K562 (cell line): ENCODE data around the gene NAV2. TPM values are rescaled to one million over a fixed set of nuclear protein-coding genes. Genes with fewer than 3 reads are reported as not detected.

ENCODE experiments used
- ATAC-seq: fragments of 200-7000 bp; cut with Tn5 transposase; 3 replicates; pipeline ENCODE4 v1.9.1; 2020; ENCODE audit warnings: moderate library complexity
- BruUV-seq: library from RNA; stranded (reverse); fragments of 400-500 nt; replicated peaks from 2 replicates; lab custom pipeline; 2021; lab: Mats Ljungman, UMichigan
- CTCF ChIA-PET: fragments of 300-600 bp; formaldehyde crosslinking; extraction: SDS; loops from one replicate; lab custom pipeline; 2021; ENCODE audit warnings: low intra/inter-chr PET ratio; lab: Yijun Ruan, JAX
- POLR2A ChIA-PET: fragments of 300-600, 350-650 bp; sonication (Branson Sonifier 250); formaldehyde crosslinking; extraction: SDS; loops from one replicate; lab custom pipeline; 2021; ENCODE audit warnings: antibody characterized with exemption, inconsistent platforms; lab: Yijun Ruan, JAX
- DNase-seq, 4 experiments: peaks; one replicate each; pipeline versions ENCODE4 v3.0.0 to v3.0.0-alpha.2; 2011 to 2018; ENCODE audit warnings: low spot score in 3 of 4, mixed read lengths in 3 of 4; ENCODE audit errors: extremely low read depth in 1 of 4
- FAIRE-seq: peaks from 2 replicates; lab custom pipeline; 2011; peaks lifted over from hg19 to GRCh38; lab: Jason Lieb, UNC
- H2AFZ ChIP-seq: 2 replicates; pipeline ENCODE4 v1.6.0; 2011; ENCODE audit warnings: low read depth, low read length, control low read depth, inconsistent platforms
- H3K27ac ChIP-seq: fragments of 200-600 bp; 3 replicates; pipeline ENCODE4 v1.8.0; 2011; ENCODE audit warnings: low read depth, mild to moderate bottlenecking, control low read depth, inconsistent platforms, low read length, moderate library complexity, mixed read lengths; ENCODE audit errors: extremely low read depth
- H3K27me3 ChIP-seq, 2 experiments: fragments of 300-600 bp in 1 of 2; 2 replicates in 1 of 2; 3 replicates in 1 of 2; pipeline versions ENCODE4 v1.6.0 to v1.8.0; 2011; ENCODE audit warnings: inconsistent platforms in 2 of 2, low read length in 2 of 2, mild to moderate bottlenecking in 1 of 2, mixed read lengths in 1 of 2, moderate library complexity in 1 of 2; ENCODE audit not compliant: control insufficient read depth in 2 of 2, insufficient read depth in 2 of 2
- H3K36me3 ChIP-seq: fragments of 300-600 bp; 3 replicates; pipeline ENCODE4 v1.8.0; 2011; ENCODE audit warnings: mild to moderate bottlenecking, low read length, inconsistent platforms; ENCODE audit not compliant: control insufficient read depth, insufficient read depth
- H3K4me1 ChIP-seq, 2 experiments: fragments of 200-600 bp in 1 of 2; replicated peaks in 1 of 2; 2 replicates in 1 of 2; 3 replicates in 1 of 2; pipeline versions ENCODE4 v1.5.1 to v1.8.0; 2011; ENCODE audit warnings: inconsistent platforms in 2 of 2, low read length in 2 of 2, mild to moderate bottlenecking in 1 of 2, mixed read lengths in 1 of 2, moderate library complexity in 1 of 2; ENCODE audit not compliant: control insufficient read depth in 2 of 2, insufficient read depth in 2 of 2
- H3K4me2 ChIP-seq: 2 replicates; pipeline ENCODE4 v1.6.1; 2011; ENCODE audit warnings: low read length, control low read depth, inconsistent platforms, mixed read lengths; ENCODE audit not compliant: insufficient read depth
- H3K4me3 ChIP-seq: fragments of 200-600 bp; sonication (generic), shearing (Covaris generic); 2 replicates; pipeline ENCODE4 v1.5.1; 2016; ENCODE audit warnings: control low read depth, inconsistent platforms
- H3K79me2 ChIP-seq: fragments of 200-600 bp; 3 replicates; pipeline ENCODE4 v1.8.0; 2011; ENCODE audit warnings: low read length, inconsistent platforms; ENCODE audit not compliant: control insufficient read depth, insufficient read depth
- H3K9ac ChIP-seq, 2 experiments: 2 replicates each; pipeline versions ENCODE4 v1.6.0 to v1.6.1; 2011; ENCODE audit warnings: low read depth in 2 of 2, low read length in 2 of 2, control low read depth in 1 of 2, inconsistent platforms in 1 of 2, mild to moderate bottlenecking in 1 of 2, mixed read lengths in 1 of 2; ENCODE audit not compliant: insufficient read depth in 1 of 2
- H3K9me1 ChIP-seq: one replicate; pipeline ENCODE4 v1.6.0; 2011; ENCODE audit warnings: inconsistent platforms, mild to moderate bottlenecking, low read length, moderate library complexity; ENCODE audit not compliant: control insufficient read depth, insufficient read depth
- H3K9me3 ChIP-seq: replicated peaks from 2 replicates; pipeline ENCODE4 v1.5.1; 2011; ENCODE audit warnings: low read depth, low read length, inconsistent platforms; ENCODE audit not compliant: control insufficient read depth, insufficient read depth
- H4K20me1 ChIP-seq: replicated peaks from 2 replicates; pipeline ENCODE4 v1.6.1; 2011; ENCODE audit warnings: low read length, inconsistent platforms, mixed read lengths; ENCODE audit not compliant: control insufficient read depth, insufficient read depth
- CREBBP ChIP-seq: IDR thresholded peaks from one replicate; pipeline ENCODE4 v1.6.1; 2012; ENCODE audit warnings: low read depth, mild to moderate bottlenecking, control low read depth, inconsistent platforms, low read length
- ESRRB ChIP-seq: fragments of 250-450 bp; sonication (Bioruptor Pico); IDR thresholded peaks from 2 replicates; pipeline ENCODE4 v1.5.0; 2020; ENCODE audit warnings: mild to moderate bottlenecking, moderate library complexity, borderline replicate concordance
- FOXK2 ChIP-seq, 2 experiments: fragments of 450-650 bp; IDR thresholded peaks in 1 of 2; conservative IDR thresholded peaks in 1 of 2; 2 replicates each; pipeline ENCODE4 v1.6.1; 2016; ENCODE audit warnings: low read depth in 2 of 2, mild to moderate bottlenecking in 1 of 2
- FOXP1 ChIP-seq: sonication (generic); formaldehyde crosslinking; IDR thresholded peaks from 2 replicates; pipeline ENCODE4 v1.8.0; 2022; ENCODE audit warnings: mild to moderate bottlenecking, missing genetic modification reagents
- HDAC1 ChIP-seq, 2 experiments: fragments of 450-650 bp; IDR thresholded peaks; 2 replicates each; pipeline ENCODE4 v1.6.1; 2016 to 2017; ENCODE audit warnings: inconsistent platforms in 1 of 2, mild to moderate bottlenecking in 1 of 2, moderate library complexity in 1 of 2
- NCOA2 ChIP-seq, 2 experiments: fragments of 450-650 bp; IDR thresholded peaks; 2 replicates each; pipeline ENCODE4 v1.6.1; 2018; ENCODE audit warnings: mild to moderate bottlenecking in 2 of 2, moderate library complexity in 1 of 2; ENCODE audit not compliant: partially characterized antibody in 2 of 2
- NFRKB ChIP-seq: fragments of 450-650 bp; IDR thresholded peaks from 2 replicates; pipeline ENCODE4 v1.6.1; 2016; ENCODE audit warnings: low read depth
- PHB ChIP-seq: fragments of 250-450 bp; sonication (Bioruptor Pico); IDR thresholded peaks from 2 replicates; pipeline ENCODE4 v1.5.0; 2021
- POLR3G ChIP-seq: IDR thresholded peaks from 2 replicates; pipeline ENCODE4 v1.6.1; 2011; ENCODE audit not compliant: insufficient read length, insufficient replicate concordance; ENCODE audit errors: extremely low read depth
- RBFOX2 ChIP-seq: fragments of 200-400 bp; formaldehyde crosslinking; IDR thresholded peaks from 2 replicates; pipeline ENCODE4 v1.6.1; 2017; ENCODE audit warnings: low read depth, mild to moderate bottlenecking, low read length, moderate library complexity
- RBM15 ChIP-seq: fragments of 200-400 bp; formaldehyde crosslinking; IDR thresholded peaks from 2 replicates; pipeline ENCODE4 v1.6.1; 2018; ENCODE audit warnings: mild to moderate bottlenecking, low read length, moderate library complexity; ENCODE audit not compliant: insufficient read depth
- RFX1 ChIP-seq: fragments of 450-650 bp; IDR thresholded peaks from 2 replicates; pipeline ENCODE4 v1.6.1; 2016; ENCODE audit warnings: mild to moderate bottlenecking, moderate library complexity
- SREBF1 ChIP-seq: fragments of 150-350 bp; IDR thresholded peaks from 2 replicates; pipeline ENCODE4 v1.6.1; 2014; ENCODE audit warnings: antibody characterized with exemption, low read depth, low read length, borderline replicate concordance
- TAF9B ChIP-seq: fragments of 450-650 bp; IDR thresholded peaks from 2 replicates; pipeline ENCODE4 v1.6.1; 2018; ENCODE audit warnings: mild to moderate bottlenecking; ENCODE audit not compliant: partially characterized antibody
- TEAD4 ChIP-seq, 2 experiments: sonication (generic) in 1 of 2; formaldehyde crosslinking in 1 of 2; IDR thresholded peaks; 2 replicates each; pipeline versions ENCODE4 v1.6.1 to v1.8.0; 2012 to 2022; ENCODE audit warnings: borderline replicate concordance in 1 of 2, inconsistent platforms in 1 of 2, low read length in 1 of 2, mild to moderate bottlenecking in 1 of 2, missing genetic modification reagents in 1 of 2
- U2AF1 ChIP-seq: fragments of 200-400 bp; formaldehyde crosslinking; optimal IDR thresholded peaks from 2 replicates; pipeline ENCODE3; 2017; ENCODE audit warnings: mild to moderate bottlenecking, low read depth, low read length, moderate library complexity
- YBX1 ChIP-seq: fragments of 450-650 bp; IDR thresholded peaks from 2 replicates; pipeline ENCODE4 v1.7.1; 2016; ENCODE audit warnings: mild to moderate bottlenecking
- ZC3H11A ChIP-seq: IDR thresholded peaks from 2 replicates; pipeline ENCODE4 v1.6.1; 2012; ENCODE audit warnings: low read depth, low read length, improper control_type of control experiment
- WGBS: fragments of 100-300 bp; shearing (Covaris generic); methylation state at CpG from one replicate; pipeline ENCODE4 v1.1.6; 2016; ENCODE audit warnings: low coverage, mixed read lengths; ENCODE audit not compliant: insufficient coverage; ENCODE audit errors: missing lambda C conversion rate; 5-methylcytosine and 5-hydroxymethylcytosine counted together
- in situ Hi-C: fragments of 300-500 bp; cut with MboI; formaldehyde crosslinking; loops from 4 replicates; pipeline ENCODE4 v1.15.0; 2018; ENCODE audit warnings: inconsistent platforms, mixed read lengths
- intact Hi-C: fragments of 100-400 bp; cut with micrococcal nuclease; formaldehyde crosslinking; loops from 2 replicates; pipeline ENCODE4 v1.14.2; 2022
- polyA plus RNA-seq, 8 experiments: library from polyadenylated mRNA; depleted of rRNA in 4 of 8; stranded (reverse) in 5 of 8; unstranded in 3 of 8; fragments of >200 nt; fragmentation: Nextera tagmentation in 2 of 8; fragmentation: Illumina TruSeq in 1 of 8; extraction: Ambion mirVana in 2 of 8; extraction: Trizol in 1 of 8; gene quantifications; 2 replicates each; pipeline versions ENCODE4 v1.2.1 to v1.2.3, GENCODE V29; 2011 to 2014; ENCODE audit warnings: inconsistent platforms in 1 of 8, missing spikeins in 1 of 8
- total RNA-seq, 7 experiments: library from RNA; depleted of rRNA in 6 of 7; stranded (reverse); fragments of >200 nt in 6 of 7; fragmentation: Illumina TruSeq in 2 of 7; extraction: Trizol in 2 of 7; gene quantifications; 2 replicates each; pipeline versions ENCODE4 v1.2.1 to v1.2.3, GENCODE V29; 2011 to 2021; ENCODE audit warnings: low replicate concordance in 1 of 7
- TF ChIP-seq, protein P1 (sequence below): fragments of 250-450 bp; sonication (Bioruptor Pico); IDR thresholded peaks from 2 replicates; pipeline ENCODE4 v1.4.0; 2020; ENCODE audit warnings: mild to moderate bottlenecking, moderate library complexity

Gene NAV2
- total and polyA plus RNA-seq, 9 of the 15 experiments (the other 6 are each of a cell fraction or from before 2014, with no cell fraction given), result 0.03 to 0.35 (median 0.05) TPM

- no TSS peak for BruUV-seq
- intact Hi-C loops, result no loop called here
- POLR2A ChIA-PET, result interaction anchor here (0.5 to 0.6 kb wide), 2 partner anchors 14 to 129 kb away, joined by 3 read pairs; no protein-coding TSS in a partner anchor
- Histone ChIP-seq H4K20me1 (peaks cover 5% of the 10 kb centered on the region; the same call in 1 of the 2 replicates), H3K27me3 (peaks cover 24 to 48% of the 10 kb centered on the region in 2 experiments; a peak in 4 of 5 replicates), H3K9ac (no peak overlapping the region), H2AFZ (no peak overlapping the region), H3K4me3 (no peak overlapping the region), H3K4me1 (no peaks in the 10 kb centered on the region; a peak in 1 of 5 replicates), H3K9me3 (no peaks in the 10 kb centered on the region), H3K9me1 (no peaks in the 10 kb centered on the region), H3K4me2 (no peak overlapping the region), H3K36me3 (no peaks in the 10 kb centered on the region), H3K27ac (no peak overlapping the region)
- CTCF ChIA-PET, result no interaction called here
- ATAC-seq (no peak), DNase-seq (no peak), FAIRE-seq (no peak)
- TF ChIP-seq TEAD4 (IDR thresholded peaks at IDR 0.05; ENCODE audit: low read length), result no peak
- TF ChIP-seq TEAD4 (CRISPR knock-in tag; IDR thresholded peaks at IDR 0.05; ENCODE audit: borderline replicate concordance), result no peak
- TF ChIP-seq RFX1, result no peak
- TF ChIP-seq, protein P1, sequence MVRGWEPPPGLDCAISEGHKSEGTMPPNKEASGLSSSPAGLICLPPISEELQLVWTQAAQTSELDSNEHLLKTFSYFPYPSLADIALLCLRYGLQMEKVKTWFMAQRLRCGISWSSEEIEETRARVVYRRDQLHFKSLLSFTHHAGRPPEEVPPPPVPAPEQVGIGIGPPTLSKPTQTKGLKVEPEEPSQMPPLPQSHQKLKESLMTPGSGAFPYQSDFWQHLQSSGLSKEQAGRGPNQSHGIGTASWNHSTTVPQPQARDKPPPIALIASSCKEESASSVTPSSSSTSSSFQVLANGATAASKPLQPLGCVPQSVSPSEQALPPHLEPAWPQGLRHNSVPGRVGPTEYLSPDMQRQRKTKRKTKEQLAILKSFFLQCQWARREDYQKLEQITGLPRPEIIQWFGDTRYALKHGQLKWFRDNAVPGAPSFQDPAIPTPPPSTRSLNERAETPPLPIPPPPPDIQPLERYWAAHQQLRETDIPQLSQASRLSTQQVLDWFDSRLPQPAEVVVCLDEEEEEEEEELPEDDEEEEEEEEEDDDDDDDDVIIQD (CRISPR knock-in tag), result no peak
- no peak for TF ChIP-seq RBM15
- TF ChIP-seq RBFOX2, result no peak
- TF ChIP-seq NFRKB, result no peak
- no peak for TF ChIP-seq NCOA2 (IDR thresholded peaks at IDR 0.05; ENCODE audit: partially characterized antibody in 2 of 2)
- no peak for TF ChIP-seq PHB (CRISPR knock-in tag)
- TF ChIP-seq FOXK2 (conservative IDR thresholded peaks at IDR 0.05 in 1 of 2, IDR thresholded peaks at IDR 0.05 in 1 of 2; ENCODE audit: low read depth in 2 of 2), result no peak
- TF ChIP-seq ESRRB (CRISPR knock-in tag), result no peak
- TF ChIP-seq TAF9B, result no peak
- no peak for TF ChIP-seq YBX1
- TF ChIP-seq U2AF1, result no peak
- no peak for TF ChIP-seq CREBBP
- no peak for TF ChIP-seq SREBF1
- TF ChIP-seq ZC3H11A, result no peak
- no peak for TF ChIP-seq POLR3G
- no peak for TF ChIP-seq FOXP1 (CRISPR knock-in tag)
- no peak for TF ChIP-seq HDAC1 (IDR thresholded peaks at IDR 0.05)
- TF ChIP-seq, all 486 proteins: peak for 0
- WGBS, result under 1% methylated on average over 14 of the region's 14 CpGs
- in situ Hi-C loops, result loop anchor here (10.0 to 25.0 kb wide), 2 partner anchors 404 to 681 kb away; no protein-coding TSS in a partner anchor
- H3K79me2 ChIP-seq, result no peaks in the 10 kb centered on the region
These were observed 218.6 kb downstream of the NAV2 start for GRCh38 chr11:19931141-19931770.
